PC-3 (cell line): Measurements from ENCODE around the gene POLR2H.

Experiments
- EZH2 ChIP-seq: fragments of 300-600 bp; sonication (generic); IDR thresholded peaks from one replicate; pipeline ENCODE4 v1.6.1; 2017; ENCODE audit warnings: antibody characterized with exemption, mild to moderate bottlenecking, low read length; ENCODE audit not compliant: unreplicated experiment
- EZH2phosphoT487 ChIP-seq: fragments of 300-600 bp; sonication (generic); IDR thresholded peaks from 2 replicates; pipeline ENCODE4 v1.6.1; 2018; ENCODE audit warnings: mild to moderate bottlenecking, antibody characterized with exemption, low read length, borderline replicate concordance
- TF ChIP-seq, protein P1 (sequence below): fragments of 300-600 bp; sonication (generic); conservative IDR thresholded peaks from 2 replicates; pipeline ENCODE4 v1.5.1; 2017; ENCODE audit warnings: antibody characterized with exemption, low read depth, mild to moderate bottlenecking, low read length

DNA sequence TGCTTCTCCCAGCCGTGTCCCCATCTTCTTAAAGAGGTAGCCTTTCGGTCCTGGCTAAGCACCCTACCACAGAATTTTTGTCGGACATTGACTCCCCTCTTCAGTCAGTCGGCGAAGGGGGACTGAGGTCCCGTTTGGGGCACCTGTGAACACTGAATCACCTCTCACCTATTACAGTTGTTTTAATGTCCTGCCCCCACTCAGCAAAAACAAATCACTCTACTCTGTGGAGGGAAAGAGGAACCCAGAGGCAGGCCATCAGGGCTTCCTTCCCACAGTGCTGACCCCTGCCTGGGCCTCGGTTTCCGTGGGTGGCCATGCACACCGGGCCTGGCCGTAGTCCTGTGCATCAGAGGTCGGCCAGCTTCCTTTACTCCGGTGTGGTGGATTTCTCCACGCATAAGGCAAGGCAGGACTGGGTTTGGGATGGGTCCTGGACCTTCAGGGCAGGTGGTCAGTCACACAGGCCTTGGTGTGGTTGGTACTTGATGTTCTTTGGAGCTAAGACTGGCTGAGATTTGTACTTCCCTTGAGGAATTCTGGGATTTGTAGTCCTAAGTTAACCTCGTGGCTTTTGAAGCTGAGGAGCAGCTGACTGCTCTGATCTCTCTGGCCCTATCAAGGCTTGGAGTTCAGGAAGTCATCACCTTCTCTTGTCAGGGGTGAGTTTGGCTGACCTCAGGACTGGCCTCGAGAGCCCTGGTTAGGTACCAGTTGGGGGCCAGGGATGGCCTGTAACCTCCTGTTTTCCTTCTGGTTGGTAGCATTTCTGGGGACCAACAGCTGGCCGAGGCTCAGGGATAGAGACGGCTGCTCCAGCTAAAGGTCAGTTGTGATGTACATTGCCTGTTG lies 24.7 kb upstream of the POLR2H start:
- TF ChIP-seq, protein P1, sequence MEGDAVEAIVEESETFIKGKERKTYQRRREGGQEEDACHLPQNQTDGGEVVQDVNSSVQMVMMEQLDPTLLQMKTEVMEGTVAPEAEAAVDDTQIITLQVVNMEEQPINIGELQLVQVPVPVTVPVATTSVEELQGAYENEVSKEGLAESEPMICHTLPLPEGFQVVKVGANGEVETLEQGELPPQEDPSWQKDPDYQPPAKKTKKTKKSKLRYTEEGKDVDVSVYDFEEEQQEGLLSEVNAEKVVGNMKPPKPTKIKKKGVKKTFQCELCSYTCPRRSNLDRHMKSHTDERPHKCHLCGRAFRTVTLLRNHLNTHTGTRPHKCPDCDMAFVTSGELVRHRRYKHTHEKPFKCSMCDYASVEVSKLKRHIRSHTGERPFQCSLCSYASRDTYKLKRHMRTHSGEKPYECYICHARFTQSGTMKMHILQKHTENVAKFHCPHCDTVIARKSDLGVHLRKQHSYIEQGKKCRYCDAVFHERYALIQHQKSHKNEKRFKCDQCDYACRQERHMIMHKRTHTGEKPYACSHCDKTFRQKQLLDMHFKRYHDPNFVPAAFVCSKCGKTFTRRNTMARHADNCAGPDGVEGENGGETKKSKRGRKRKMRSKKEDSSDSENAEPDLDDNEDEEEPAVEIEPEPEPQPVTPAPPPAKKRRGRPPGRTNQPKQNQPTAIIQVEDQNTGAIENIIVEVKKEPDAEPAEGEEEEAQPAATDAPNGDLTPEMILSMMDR: no peak
- no peak for TF ChIP-seq EZH2
- TF ChIP-seq EZH2phosphoT487: no peak
